Parathyroid adenoma (tissue), 2 donors: ENCODE results near the gene CCDC69.
A peak's percentile ranks its signal among the peaks of the same experiment; 100 is the strongest.

Experiments used
- H2AFZ ChIP-seq: fragments of 300-600 bp; sonication (generic); one replicate; pipeline ENCODE4 v1.7.0; 2017; ENCODE audit warnings: antibody characterized with exemption, mild to moderate bottlenecking
- H3K27ac ChIP-seq: fragments of 300-600 bp; sonication (generic); one replicate; pipeline ENCODE4 v1.7.0; 2017
- H3K27me3 ChIP-seq: fragments of 300-600 bp; sonication (generic); one replicate; pipeline ENCODE4 v1.7.0; 2017; ENCODE audit warnings: low read length; ENCODE audit not compliant: control insufficient read depth, insufficient read depth
- H3K36me3 ChIP-seq: fragments of 300-600 bp; sonication (generic); one replicate; pipeline ENCODE4 v1.7.0; 2017; ENCODE audit warnings: low read length; ENCODE audit not compliant: control insufficient read depth, insufficient read depth
- H3K4me1 ChIP-seq: fragments of 300-600 bp; sonication (generic); one replicate; pipeline ENCODE4 v1.7.0; 2017; ENCODE audit warnings: control low read depth
- H3K4me2 ChIP-seq: fragments of 300-600 bp; sonication (generic); one replicate; pipeline ENCODE4 v1.7.0; 2017; ENCODE audit warnings: low read length
- H3K4me3 ChIP-seq: fragments of 300-600 bp; sonication (generic); one replicate; pipeline ENCODE4 v1.7.0; 2017; ENCODE audit warnings: low read depth, low read length
- H3K79me2 ChIP-seq: fragments of 300-600 bp; sonication (generic); one replicate; pipeline ENCODE4 v1.7.0; 2017; ENCODE audit warnings: control low read depth
- H3K9ac ChIP-seq: fragments of 300-600 bp; sonication (generic); one replicate; pipeline ENCODE4 v1.7.0; 2017; ENCODE audit warnings: mild to moderate bottlenecking
- H3K9me3 ChIP-seq: fragments of 300-600 bp; sonication (generic); one replicate; pipeline ENCODE4 v1.7.0; 2017; ENCODE audit warnings: low read length; ENCODE audit not compliant: control insufficient read depth
- CTCF ChIP-seq: fragments of 300-600 bp; sonication (generic); IDR thresholded peaks from one replicate; pipeline ENCODE4 v1.7.0; 2017; ENCODE audit warnings: antibody characterized with exemption, mild to moderate bottlenecking
- donor health status: primary hyperparathyroidism.

The CCDC69 gene

GRCh38 chr5:151156507-151157420 is 67.1 kb downstream of the CCDC69 start:
- Histone ChIP-seq H3K36me3 (no peaks in the 10 kb centered on the region), H2AFZ (peak overlapping the region; percentile 99), H3K27ac (peak overlapping the region; percentile 88), H3K4me1 (peaks cover 18% of the 10 kb centered on the region), H3K9ac (peak overlapping the region; percentile 86), H3K27me3 (no peaks in the 10 kb centered on the region), H3K4me2 (peak overlapping the region; percentile 98), H3K4me3 (peak overlapping the region; percentile 90), H3K79me2 (peaks cover 43% of the 10 kb centered on the region), H3K9me3 (no peaks in the 10 kb centered on the region)
- TF ChIP-seq CTCF, result no peak

GRCh38 chr5:151155775-151156506 is 68.0 kb downstream of the CCDC69 start:
- Histone ChIP-seq H3K4me3 (peak overlapping the region; percentile 90), H3K27me3 (no peaks in the 10 kb centered on the region), H3K9me3 (no peaks in the 10 kb centered on the region), H2AFZ (peak overlapping the region; percentile 99), H3K4me1 (peaks cover 26% of the 10 kb centered on the region), H3K27ac (peak overlapping the region; percentile 88), H3K4me2 (peak overlapping the region; percentile 98), H3K36me3 (no peaks in the 10 kb centered on the region), H3K79me2 (peaks cover 42% of the 10 kb centered on the region), H3K9ac (no peak overlapping the region)
- no peak for TF ChIP-seq CTCF

- Histone ChIP-seq H3K9me3 (no peaks in the 10 kb centered on the region), H2AFZ (no peak overlapping the region), H3K36me3 (no peaks in the 10 kb centered on the region), H3K4me2 (peak overlapping the region; percentile 98), H3K27ac (peak overlapping the region; percentile 88), H3K4me3 (peak overlapping the region; percentile 90), H3K4me1 (peaks cover 34% of the 10 kb centered on the region), H3K27me3 (no peaks in the 10 kb centered on the region), H3K79me2 (peaks cover 46% of the 10 kb centered on the region), H3K9ac (no peak overlapping the region)
- TF ChIP-seq CTCF, result no peak
Observed at GRCh38 chr5:151154931-151155774, 68.7 kb downstream of the CCDC69 start.

GRCh38 chr5:151153766-151154272 is 70.1 kb downstream of the CCDC69 start:
- Histone ChIP-seq H3K36me3 (no peaks in the 10 kb centered on the region), H3K4me2 (no peak overlapping the region), H3K4me3 (no peak overlapping the region), H3K9me3 (no peaks in the 10 kb centered on the region), H3K27me3 (no peaks in the 10 kb centered on the region), H3K27ac (no peak overlapping the region), H3K4me1 (peaks cover 39% of the 10 kb centered on the region), H3K9ac (no peak overlapping the region), H3K79me2 (peaks cover 58% of the 10 kb centered on the region), H2AFZ (no peak overlapping the region)
- TF ChIP-seq CTCF, result no peak
